ENCODE data around the gene FBXW9.

Gene FBXW9

DNA sequence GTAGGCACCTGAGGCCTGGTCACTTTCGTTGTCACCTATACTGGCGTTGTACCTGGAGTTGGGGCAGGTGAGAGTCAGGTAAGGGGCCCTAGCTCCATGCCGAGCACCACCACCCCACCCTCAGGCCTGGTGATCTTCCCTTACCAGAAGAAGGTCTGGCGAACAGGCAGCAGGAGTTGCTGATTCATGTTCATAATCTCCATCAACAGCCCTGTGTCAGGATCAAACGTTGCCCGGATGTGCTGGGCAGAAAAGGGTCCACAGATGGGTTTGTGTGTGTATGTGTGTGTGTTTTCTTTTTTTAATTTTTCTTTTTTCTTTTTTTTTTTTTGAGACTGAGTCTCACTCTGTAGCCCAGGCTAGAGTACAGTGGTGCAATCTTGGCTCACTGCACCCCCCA is 44.2 kb downstream of the FBXW9 start (continued):
- TF ChIP-seq, protein P1, sequence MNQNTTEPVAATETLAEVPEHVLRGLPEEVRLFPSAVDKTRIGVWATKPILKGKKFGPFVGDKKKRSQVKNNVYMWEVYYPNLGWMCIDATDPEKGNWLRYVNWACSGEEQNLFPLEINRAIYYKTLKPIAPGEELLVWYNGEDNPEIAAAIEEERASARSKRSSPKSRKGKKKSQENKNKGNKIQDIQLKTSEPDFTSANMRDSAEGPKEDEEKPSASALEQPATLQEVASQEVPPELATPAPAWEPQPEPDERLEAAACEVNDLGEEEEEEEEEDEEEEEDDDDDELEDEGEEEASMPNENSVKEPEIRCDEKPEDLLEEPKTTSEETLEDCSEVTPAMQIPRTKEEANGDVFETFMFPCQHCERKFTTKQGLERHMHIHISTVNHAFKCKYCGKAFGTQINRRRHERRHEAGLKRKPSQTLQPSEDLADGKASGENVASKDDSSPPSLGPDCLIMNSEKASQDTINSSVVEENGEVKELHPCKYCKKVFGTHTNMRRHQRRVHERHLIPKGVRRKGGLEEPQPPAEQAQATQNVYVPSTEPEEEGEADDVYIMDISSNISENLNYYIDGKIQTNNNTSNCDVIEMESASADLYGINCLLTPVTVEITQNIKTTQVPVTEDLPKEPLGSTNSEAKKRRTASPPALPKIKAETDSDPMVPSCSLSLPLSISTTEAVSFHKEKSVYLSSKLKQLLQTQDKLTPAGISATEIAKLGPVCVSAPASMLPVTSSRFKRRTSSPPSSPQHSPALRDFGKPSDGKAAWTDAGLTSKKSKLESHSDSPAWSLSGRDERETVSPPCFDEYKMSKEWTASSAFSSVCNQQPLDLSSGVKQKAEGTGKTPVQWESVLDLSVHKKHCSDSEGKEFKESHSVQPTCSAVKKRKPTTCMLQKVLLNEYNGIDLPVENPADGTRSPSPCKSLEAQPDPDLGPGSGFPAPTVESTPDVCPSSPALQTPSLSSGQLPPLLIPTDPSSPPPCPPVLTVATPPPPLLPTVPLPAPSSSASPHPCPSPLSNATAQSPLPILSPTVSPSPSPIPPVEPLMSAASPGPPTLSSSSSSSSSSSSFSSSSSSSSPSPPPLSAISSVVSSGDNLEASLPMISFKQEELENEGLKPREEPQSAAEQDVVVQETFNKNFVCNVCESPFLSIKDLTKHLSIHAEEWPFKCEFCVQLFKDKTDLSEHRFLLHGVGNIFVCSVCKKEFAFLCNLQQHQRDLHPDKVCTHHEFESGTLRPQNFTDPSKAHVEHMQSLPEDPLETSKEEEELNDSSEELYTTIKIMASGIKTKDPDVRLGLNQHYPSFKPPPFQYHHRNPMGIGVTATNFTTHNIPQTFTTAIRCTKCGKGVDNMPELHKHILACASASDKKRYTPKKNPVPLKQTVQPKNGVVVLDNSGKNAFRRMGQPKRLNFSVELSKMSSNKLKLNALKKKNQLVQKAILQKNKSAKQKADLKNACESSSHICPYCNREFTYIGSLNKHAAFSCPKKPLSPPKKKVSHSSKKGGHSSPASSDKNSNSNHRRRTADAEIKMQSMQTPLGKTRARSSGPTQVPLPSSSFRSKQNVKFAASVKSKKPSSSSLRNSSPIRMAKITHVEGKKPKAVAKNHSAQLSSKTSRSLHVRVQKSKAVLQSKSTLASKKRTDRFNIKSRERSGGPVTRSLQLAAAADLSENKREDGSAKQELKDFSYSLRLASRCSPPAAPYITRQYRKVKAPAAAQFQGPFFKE (tag by site-specific recombination; IDR thresholded peaks at IDR 0.05; ENCODE audit: borderline replicate concordance): no peak
- no peak for TF ChIP-seq ZNF660 (tag by site-specific recombination; IDR thresholded peaks at IDR 0.05)
- TF ChIP-seq, protein P2, sequence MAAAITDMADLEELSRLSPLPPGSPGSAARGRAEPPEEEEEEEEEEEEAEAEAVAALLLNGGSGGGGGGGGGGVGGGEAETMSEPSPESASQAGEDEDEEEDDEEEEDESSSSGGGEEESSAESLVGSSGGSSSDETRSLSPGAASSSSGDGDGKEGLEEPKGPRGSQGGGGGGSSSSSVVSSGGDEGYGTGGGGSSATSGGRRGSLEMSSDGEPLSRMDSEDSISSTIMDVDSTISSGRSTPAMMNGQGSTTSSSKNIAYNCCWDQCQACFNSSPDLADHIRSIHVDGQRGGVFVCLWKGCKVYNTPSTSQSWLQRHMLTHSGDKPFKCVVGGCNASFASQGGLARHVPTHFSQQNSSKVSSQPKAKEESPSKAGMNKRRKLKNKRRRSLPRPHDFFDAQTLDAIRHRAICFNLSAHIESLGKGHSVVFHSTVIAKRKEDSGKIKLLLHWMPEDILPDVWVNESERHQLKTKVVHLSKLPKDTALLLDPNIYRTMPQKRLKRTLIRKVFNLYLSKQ (tag by site-specific recombination; IDR thresholded peaks at IDR 0.05; ENCODE audit: borderline replicate concordance): no peak
- no peak for TF ChIP-seq SP2 (tag by site-specific recombination; IDR thresholded peaks at IDR 0.05)
- no peak for TF ChIP-seq ZNF561 (tag by site-specific recombination; IDR thresholded peaks at IDR 0.05; ENCODE audit: borderline replicate concordance)

DNA sequence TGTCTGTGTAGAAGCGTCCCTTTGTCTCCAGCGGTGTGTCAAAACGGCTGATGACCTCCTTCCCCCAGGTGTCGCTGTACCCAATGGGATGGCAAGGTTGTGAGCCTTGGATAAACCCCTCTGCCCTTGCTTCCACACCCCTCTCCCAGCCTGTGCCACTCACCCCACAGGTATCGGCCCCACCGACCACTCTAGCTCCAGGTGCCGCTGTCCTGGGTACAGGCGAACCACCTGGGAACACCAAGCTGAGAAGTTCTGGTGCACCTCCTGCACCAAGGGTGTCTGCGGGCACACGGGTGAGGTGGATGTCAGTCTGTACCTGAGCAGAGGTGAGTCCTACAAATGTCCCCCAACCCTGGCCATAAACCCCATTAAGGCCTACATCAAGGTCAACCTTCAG is 46.5 kb downstream of the FBXW9 start:
- ChIA-PET CTCF (no interaction called here), POLR2A (interaction anchor here (0.6 to 1.1 kb wide), 3 partner anchors 10 to 155 kb away, joined by 3 to 8 read pairs (median 3); partner anchors contain the start of genes ZNF490 and ZNF791)
- H3K36me3 ChIP-seq (ENCODE audit: control insufficient read depth in 2 of 2, insufficient read depth in 1 of 2, low read length in 2 of 2): peaks cover 0 to 17% of the 10 kb centered on the region in 2 experiments; a peak in 2 of 3 replicates

DNA sequence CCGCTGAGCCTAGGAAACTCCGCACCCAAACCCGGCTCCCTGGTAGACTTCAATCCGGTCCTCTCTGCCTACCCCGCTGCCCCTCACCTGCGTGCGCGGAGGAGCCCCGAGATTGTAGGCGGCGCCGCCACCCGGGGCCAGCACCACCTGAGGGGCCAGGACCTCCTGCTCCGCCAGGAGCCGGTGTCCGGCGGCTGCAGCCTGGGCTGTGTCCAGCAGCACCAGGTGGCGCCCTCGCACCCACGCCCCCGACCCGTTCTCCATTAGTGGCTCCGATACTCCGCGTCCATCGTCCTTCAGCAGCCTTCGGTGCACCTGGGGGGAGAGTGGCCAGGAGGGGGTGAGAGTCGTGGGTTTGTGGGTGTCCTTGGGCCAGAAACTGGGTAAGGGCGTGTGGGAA is 48.3 kb downstream of the FBXW9 start:
- H3K4me1 ChIP-seq (ENCODE audit: control insufficient read depth, insufficient read depth, low read length): no peaks in the 10 kb centered on the region
- no peaks in the 10 kb centered on the region for H3K9me3 ChIP-seq (ENCODE audit: control insufficient read depth, insufficient read depth, low read depth, low read length)
- peaks cover 0 to 14% of the 10 kb centered on the region in 2 experiments; a peak in 1 of 3 replicates for H3K36me3 ChIP-seq (ENCODE audit: control insufficient read depth in 2 of 2, insufficient read depth in 1 of 2, low read length in 2 of 2)
- no peak overlapping the region for H3K27ac ChIP-seq (ENCODE audit: extremely low read depth, low read depth, low read length)
- TF ChIP-seq ZSCAN30 (tag by site-specific recombination; IDR thresholded peaks at IDR 0.05) (no peak), SCRT1 (tag by site-specific recombination; IDR thresholded peaks at IDR 0.05; ENCODE audit: borderline replicate concordance) (no peak)
- ChIA-PET POLR2A (interaction anchor here (0.6 to 1.4 kb wide), 2 partner anchors 11 to 79 kb away, joined by 3 to 4 read pairs; no protein-coding TSS in a partner anchor), CTCF (no interaction called here)
- H3K4me3 ChIP-seq (ENCODE audit: low read depth, low read length): no peak overlapping the region

More for the DNA sequence above, 46.5 kb downstream of the FBXW9 start:
- Histone ChIP-seq H3K4me1 (ENCODE audit: control insufficient read depth, insufficient read depth, low read length) (no peaks in the 10 kb centered on the region), H3K9me3 (ENCODE audit: control insufficient read depth, insufficient read depth, low read depth, low read length) (no peaks in the 10 kb centered on the region), H3K4me3 (ENCODE audit: low read depth, low read length) (no peak overlapping the region), H3K27ac (ENCODE audit: extremely low read depth, low read depth, low read length) (no peak overlapping the region)
- no peak for TF ChIP-seq ZNF510 (tag by site-specific recombination; IDR thresholded peaks at IDR 0.05; ENCODE audit: insufficient replicate concordance)
- TF ChIP-seq ZNF174 (tag by site-specific recombination; IDR thresholded peaks at IDR 0.05): no peak
- no peak for TF ChIP-seq KLF1 (tag by site-specific recombination; IDR thresholded peaks at IDR 0.05)
- TF ChIP-seq ZNF324 (tag by site-specific recombination; IDR thresholded peaks at IDR 0.05): no peak
- no peak for TF ChIP-seq ZNF629 (tag by site-specific recombination; IDR thresholded peaks at IDR 0.05)
- no peak for TF ChIP-seq ZNF341 (tag by site-specific recombination; IDR thresholded peaks at IDR 0.05; ENCODE audit: low read depth)
- no peak for TF ChIP-seq ZNF670 (tag by site-specific recombination; IDR thresholded peaks at IDR 0.05; ENCODE audit: low read depth)
- no peak for TF ChIP-seq ZSCAN23 (tag by site-specific recombination; IDR thresholded peaks at IDR 0.05)
